NT2/D1 (cell line): ENCODE results near the gene LOXHD1.

Experiments used
- DNase-seq: peaks from one replicate; pipeline ENCODE4 v3.0.0-alpha.2; 2011; ENCODE audit warnings: low read depth, low spot score
- H3K27me3 ChIP-seq: 2 replicates; pipeline ENCODE4 v1.6.0; 2011; ENCODE audit warnings: mild to moderate bottlenecking; ENCODE audit not compliant: insufficient read length, insufficient read depth
- H3K36me3 ChIP-seq: 2 replicates; pipeline ENCODE4 v1.6.1; 2011; ENCODE audit warnings: mild to moderate bottlenecking, low read length, mixed read lengths; ENCODE audit not compliant: insufficient read depth, insufficient read length
- H3K4me1 ChIP-seq: 2 replicates; pipeline ENCODE4 v1.5.1; 2011; ENCODE audit not compliant: insufficient read depth, insufficient read length
- H3K4me3 ChIP-seq: 2 replicates; pipeline ENCODE4 v1.5.1; 2011; ENCODE audit warnings: low read depth; ENCODE audit not compliant: insufficient read length
- H3K9ac ChIP-seq: 2 replicates; pipeline ENCODE4 v1.6.0; 2011; ENCODE audit warnings: low read depth; ENCODE audit not compliant: insufficient read length
- H3K9me3 ChIP-seq: 2 replicates; pipeline ENCODE4 v1.5.1; 2011; ENCODE audit warnings: mild to moderate bottlenecking, low read length; ENCODE audit not compliant: insufficient read depth
- SUZ12 ChIP-seq: IDR thresholded peaks from 2 replicates; pipeline ENCODE4 v1.6.1; 2011; ENCODE audit not compliant: insufficient read length, insufficient read depth; ENCODE audit errors: extremely low read depth
- YY1 ChIP-seq: IDR thresholded peaks from 2 replicates; pipeline ENCODE4 v1.6.1; 2011; ENCODE audit not compliant: insufficient read length, insufficient read depth
- ZNF274 ChIP-seq: IDR thresholded peaks from 2 replicates; pipeline ENCODE4 v1.6.1; 2011; ENCODE audit warnings: mild to moderate bottlenecking, low read depth, low read length

LOXHD1 gene

DNA sequence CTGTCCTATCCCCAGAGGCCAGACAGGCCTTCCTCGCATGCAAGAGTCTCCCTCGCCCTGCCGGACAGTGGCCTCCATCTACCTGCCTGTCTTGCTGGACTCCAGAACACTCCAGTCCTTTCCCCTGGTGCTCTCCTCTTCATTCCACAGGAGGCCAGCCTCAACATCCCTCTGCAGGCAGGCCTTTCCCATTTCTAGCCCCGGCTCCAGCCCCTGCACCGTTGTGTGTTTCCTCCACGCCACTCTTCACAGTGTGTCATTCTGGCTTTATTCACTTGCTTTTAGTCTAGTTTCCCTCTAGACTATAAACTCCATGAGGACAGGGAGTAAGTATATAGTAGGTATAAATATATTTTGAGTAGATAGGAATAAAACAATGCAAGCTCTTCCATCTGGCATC, 81.2 kb downstream of the LOXHD1 start:
- H3K9me3 ChIP-seq, result no peaks in the 10 kb centered on the region
- no peak overlapping the region for H3K4me3 ChIP-seq
- no peaks in the 10 kb centered on the region for H3K36me3 ChIP-seq
- no peak overlapping the region for H3K9ac ChIP-seq
- H3K4me1 ChIP-seq, result no peaks in the 10 kb centered on the region
- DNase-seq, result no peak
- no peak for TF ChIP-seq YY1
- TF ChIP-seq SUZ12, result no peak
- TF ChIP-seq ZNF274, result no peak
- H3K27me3 ChIP-seq, result no peaks in the 10 kb centered on the region

GRCh38 chr18:46574743-46575115, 82.3 kb downstream of the LOXHD1 start:
- Histone ChIP-seq H3K4me3 (no peak overlapping the region), H3K27me3 (no peaks in the 10 kb centered on the region), H3K36me3 (no peaks in the 10 kb centered on the region), H3K9ac (no peak overlapping the region), H3K9me3 (no peaks in the 10 kb centered on the region), H3K4me1 (no peaks in the 10 kb centered on the region)
- TF ChIP-seq ZNF274, result no peak
- TF ChIP-seq YY1, result no peak
- no peak for TF ChIP-seq SUZ12
- no peak for DNase-seq

DNA sequence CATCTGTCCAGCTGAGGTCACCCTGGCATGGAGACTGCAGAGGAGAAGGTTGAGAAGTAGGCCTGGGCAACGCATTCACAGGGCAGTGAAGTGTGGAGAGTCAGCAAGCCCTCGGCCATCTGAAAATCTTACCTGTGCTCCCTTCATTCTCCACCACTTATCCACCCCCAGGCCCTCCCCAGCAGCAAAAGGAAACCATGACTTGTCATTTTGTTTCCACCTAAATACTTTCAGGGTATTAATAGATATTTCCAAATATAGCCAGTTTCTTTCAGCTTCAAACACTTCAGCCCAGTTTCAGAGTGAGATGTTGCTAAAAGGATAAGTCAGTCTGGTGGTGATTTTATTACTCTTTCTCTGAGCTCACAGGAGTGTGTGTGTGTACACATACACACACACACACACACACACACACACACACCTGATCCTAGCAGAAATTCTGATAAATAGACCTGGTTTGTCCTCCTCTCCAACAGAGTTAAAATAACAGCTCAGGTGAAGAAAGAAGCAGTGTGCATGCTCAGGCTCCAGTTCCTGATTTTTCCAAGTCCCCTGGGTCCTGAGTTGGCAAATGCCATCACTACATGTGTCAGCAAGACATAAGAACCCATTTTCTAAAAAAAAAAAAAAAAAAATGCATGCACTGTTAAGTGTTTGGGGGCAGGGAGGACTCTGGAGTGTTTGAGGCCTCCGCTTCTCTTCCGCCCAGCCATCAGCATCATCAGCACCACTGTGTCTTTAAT, 82.8 kb downstream of the LOXHD1 start:
- Histone ChIP-seq H3K27me3 (no peaks in the 10 kb centered on the region), H3K9me3 (no peaks in the 10 kb centered on the region), H3K4me1 (no peaks in the 10 kb centered on the region), H3K36me3 (no peaks in the 10 kb centered on the region), H3K9ac (no peak overlapping the region), H3K4me3 (no peak overlapping the region)
- no peak for TF ChIP-seq ZNF274
- TF ChIP-seq SUZ12, result no peak
- no peak for TF ChIP-seq YY1
- DNase-seq, result no peak

- no peak for DNase-seq
- H3K27me3 ChIP-seq, result no peaks in the 10 kb centered on the region
- H3K4me1 ChIP-seq, result no peaks in the 10 kb centered on the region
- no peaks in the 10 kb centered on the region for H3K36me3 ChIP-seq
- TF ChIP-seq ZNF274, result no peak
- TF ChIP-seq YY1, result no peak
- TF ChIP-seq SUZ12, result no peak
- no peak overlapping the region for H3K9ac ChIP-seq
- H3K4me3 ChIP-seq, result no peak overlapping the region
- H3K9me3 ChIP-seq, result no peaks in the 10 kb centered on the region
Measured at GRCh38 chr18:46573156-46573555, 83.9 kb downstream of the LOXHD1 start.

DNA sequence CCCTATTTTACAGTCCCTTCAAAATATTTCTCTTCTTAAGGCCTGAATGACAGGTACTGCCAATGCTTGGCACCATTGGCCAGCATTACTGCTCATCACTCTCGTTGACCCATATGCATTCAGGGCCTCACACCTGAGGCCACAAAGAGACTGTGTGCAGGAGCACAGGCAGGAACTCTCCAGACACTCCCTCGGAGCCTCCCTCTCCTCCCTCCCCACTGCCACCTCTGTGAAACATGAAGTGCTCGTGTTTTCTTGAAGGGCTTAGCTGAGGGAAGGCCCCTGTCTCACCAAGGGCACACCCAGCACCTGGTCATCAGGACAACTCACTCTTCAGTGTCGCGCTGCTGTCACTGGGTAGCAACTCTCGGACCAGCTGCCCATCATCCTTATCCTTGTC, 85.3 kb downstream of the LOXHD1 start:
- no peak for DNase-seq
- H3K4me1 ChIP-seq, result no peaks in the 10 kb centered on the region
- no peak overlapping the region for H3K9ac ChIP-seq
- no peaks in the 10 kb centered on the region for H3K9me3 ChIP-seq
- no peaks in the 10 kb centered on the region for H3K36me3 ChIP-seq
- H3K27me3 ChIP-seq, result no peaks in the 10 kb centered on the region
- TF ChIP-seq SUZ12 (no peak), ZNF274 (no peak), YY1 (no peak)
- no peak overlapping the region for H3K4me3 ChIP-seq

DNA sequence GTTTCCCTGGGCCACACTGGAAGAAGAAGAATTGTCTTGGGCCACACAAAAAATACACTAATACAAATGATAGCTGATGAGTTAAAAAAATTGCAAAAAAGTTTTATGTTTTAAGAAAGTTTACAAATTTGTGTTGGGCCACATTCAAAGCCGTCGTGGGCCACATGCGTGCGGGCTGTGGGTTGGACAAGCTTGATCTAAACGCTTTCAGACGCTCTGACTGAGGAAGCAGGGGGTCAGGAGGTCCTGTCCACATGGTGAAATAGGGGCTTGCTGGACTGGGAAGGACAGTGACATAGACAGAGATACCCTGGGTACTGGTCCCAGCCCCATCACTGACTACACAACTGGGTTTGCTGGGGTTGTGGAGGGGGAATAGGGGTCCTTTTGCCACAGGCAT, 86.4 kb downstream of the LOXHD1 start:
- H3K4me3 ChIP-seq, result no peak overlapping the region
- no peaks in the 10 kb centered on the region for H3K36me3 ChIP-seq
- H3K4me1 ChIP-seq, result no peaks in the 10 kb centered on the region
- TF ChIP-seq SUZ12 (no peak), YY1 (no peak), ZNF274 (no peak)
- H3K9ac ChIP-seq, result no peak overlapping the region
- H3K27me3 ChIP-seq, result no peaks in the 10 kb centered on the region
- DNase-seq, result no peak
- H3K9me3 ChIP-seq, result no peaks in the 10 kb centered on the region

DNA sequence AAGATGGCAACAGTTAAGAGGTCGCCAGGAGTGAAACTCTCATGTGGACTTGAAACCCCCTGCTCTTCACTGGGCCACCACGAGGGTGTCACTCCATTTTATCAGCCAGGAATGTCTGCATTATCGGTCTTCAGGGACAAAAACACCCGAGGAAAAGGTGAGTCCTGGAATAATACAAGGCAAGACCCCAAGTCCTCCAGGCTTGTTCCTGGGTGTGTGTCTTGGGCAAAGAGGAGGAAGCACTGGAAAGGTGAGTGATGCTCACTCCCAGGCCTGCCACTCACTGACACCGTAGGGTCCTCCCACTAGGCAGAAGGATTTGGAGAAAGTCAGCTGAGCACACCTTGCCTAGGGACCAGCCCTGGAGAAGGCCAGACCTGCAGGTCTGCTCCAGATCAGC, 86.9 kb downstream of the LOXHD1 start:
- Histone ChIP-seq H3K9ac (no peak overlapping the region), H3K27me3 (no peaks in the 10 kb centered on the region), H3K4me3 (no peak overlapping the region), H3K9me3 (no peaks in the 10 kb centered on the region), H3K36me3 (no peaks in the 10 kb centered on the region), H3K4me1 (no peaks in the 10 kb centered on the region)
- no peak for DNase-seq
- TF ChIP-seq ZNF274 (no peak), YY1 (no peak), SUZ12 (no peak)
